Gastrocnemius medialis (tissue), 4 donors: ENCODE data around the gene IKZF4.
"Not testable (repeated sequence)": the region's sequence is repeated elsewhere in the genome, so short reads cannot be mapped to it uniquely, and the experiment has no call there.

ENCODE experiments used
- POLR2A ChIP-seq, 2 donors: fragments of 450-650 bp; IDR thresholded peaks; one replicate each; pipeline ENCODE4 v1.6.1; 2017; ENCODE audit warnings: antibody characterized with exemption in 2 of 2, mild to moderate bottlenecking in 2 of 2, moderate library complexity in 2 of 2
- TF ChIP-seq, protein P1 (sequence below), 5 experiments: fragments of 450-650 bp in 3 of 5; fragments of 200-600 bp in 2 of 5; sonication (generic) in 2 of 5; IDR thresholded peaks in 4 of 5; conservative IDR thresholded peaks in 1 of 5; 1 replicate in 4 of 5; 2 replicates in 1 of 5; pipeline ENCODE4 v1.5.1; 2016 to 2019; ENCODE audit warnings: antibody characterized with exemption in 5 of 5, mild to moderate bottlenecking in 3 of 5, moderate library complexity in 3 of 5

DNA sequence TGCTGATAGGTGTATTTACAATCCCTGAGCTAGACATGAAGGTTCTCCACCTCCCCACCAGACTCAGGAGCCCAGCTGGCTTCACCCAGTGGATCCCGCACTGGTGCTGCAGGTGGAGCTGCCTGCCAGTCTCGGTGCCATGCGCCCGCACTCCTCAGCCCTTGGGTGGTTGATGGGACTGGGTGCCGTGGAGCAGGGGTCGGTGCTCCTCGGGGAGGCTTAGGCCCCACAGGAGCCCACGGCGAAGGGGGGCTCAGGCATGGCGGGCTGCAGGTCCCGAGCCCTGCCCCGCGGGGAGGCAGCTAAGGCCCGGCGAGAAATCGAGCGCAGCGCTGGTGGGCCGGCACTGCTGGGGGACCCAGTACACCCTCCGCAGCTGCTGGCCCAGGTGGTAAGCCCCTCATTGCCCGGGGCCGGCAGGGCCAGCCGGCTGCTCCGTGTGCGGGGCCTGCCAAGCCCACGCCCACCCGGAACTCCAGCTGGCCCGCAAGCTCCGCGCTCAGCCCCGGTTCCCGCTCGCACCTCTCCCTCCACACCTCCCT is 20.8 kb upstream of the IKZF4 start:
- TF ChIP-seq, protein P1, sequence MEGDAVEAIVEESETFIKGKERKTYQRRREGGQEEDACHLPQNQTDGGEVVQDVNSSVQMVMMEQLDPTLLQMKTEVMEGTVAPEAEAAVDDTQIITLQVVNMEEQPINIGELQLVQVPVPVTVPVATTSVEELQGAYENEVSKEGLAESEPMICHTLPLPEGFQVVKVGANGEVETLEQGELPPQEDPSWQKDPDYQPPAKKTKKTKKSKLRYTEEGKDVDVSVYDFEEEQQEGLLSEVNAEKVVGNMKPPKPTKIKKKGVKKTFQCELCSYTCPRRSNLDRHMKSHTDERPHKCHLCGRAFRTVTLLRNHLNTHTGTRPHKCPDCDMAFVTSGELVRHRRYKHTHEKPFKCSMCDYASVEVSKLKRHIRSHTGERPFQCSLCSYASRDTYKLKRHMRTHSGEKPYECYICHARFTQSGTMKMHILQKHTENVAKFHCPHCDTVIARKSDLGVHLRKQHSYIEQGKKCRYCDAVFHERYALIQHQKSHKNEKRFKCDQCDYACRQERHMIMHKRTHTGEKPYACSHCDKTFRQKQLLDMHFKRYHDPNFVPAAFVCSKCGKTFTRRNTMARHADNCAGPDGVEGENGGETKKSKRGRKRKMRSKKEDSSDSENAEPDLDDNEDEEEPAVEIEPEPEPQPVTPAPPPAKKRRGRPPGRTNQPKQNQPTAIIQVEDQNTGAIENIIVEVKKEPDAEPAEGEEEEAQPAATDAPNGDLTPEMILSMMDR (IDR thresholded peaks at IDR 0.05 in 4 of 5, conservative IDR thresholded peaks at IDR 0.05 in 1 of 5), result not testable (repeated sequence)
- not testable (repeated sequence) for TF ChIP-seq POLR2A (IDR thresholded peaks at IDR 0.05)
